Stimulated activated CD8-positive, alpha-beta memory T cell treated with anti-CD3 and anti-CD28 coated beads, Interleukin-12 subunit alpha, Interleukin-12 subunit beta, amount 100 ng/mL, for 24 hours (primary cell): ENCODE measurements around the gene RAB27A.

Experiments used
- DNase-seq: peaks from one replicate; pipeline ENCODE4 v3.0.0-alpha.2; 2020; ENCODE audit errors: extremely low read depth

Gene RAB27A

GRCh38 chr15:55222588-55222987 lies 67.0 kb downstream of the RAB27A start:
- no peak for DNase-seq

GRCh38 chr15:55221090-55222011 lies 68.3 kb downstream of the RAB27A start:
- DNase-seq: no peak

GRCh38 chr15:55220606-55221005 lies 69.0 kb downstream of the RAB27A start:
- DNase-seq: no peak

GRCh38 chr15:55218056-55218455 lies 71.6 kb downstream of the RAB27A start:
- DNase-seq: no peak

GRCh38 chr15:55204464-55204863 lies 85.1 kb downstream of the RAB27A start:
- no peak for DNase-seq

GRCh38 chr15:55202206-55202605 lies 87.4 kb downstream of the RAB27A start:
- DNase-seq: no peak

GRCh38 chr15:55198706-55199105 lies 90.9 kb downstream of the RAB27A start:
- DNase-seq: no peak

- DNase-seq: no peak
These were observed 91.9 kb downstream of the RAB27A start for GRCh38 chr15:55197719-55198118.

GRCh38 chr15:55197362-55197705 lies 92.3 kb downstream of the RAB27A start:
- DNase-seq: no peak

GRCh38 chr15:55196458-55197361 lies 92.9 kb downstream of the RAB27A start, which contains the start of gene RSL24D1:
TSS of gene RSL24D1 (minus strand) at chr15:55196941. CDS start at chr15:55196890, 51 bp downstream.
- peak; percentile 91 for DNase-seq

- no peak for DNase-seq
These were observed 93.6 kb downstream of the RAB27A start for GRCh38 chr15:55195996-55196395.

GRCh38 chr15:55194256-55194655 lies 95.4 kb downstream of the RAB27A start:
- DNase-seq: no peak

- no peak for DNase-seq
These were observed 103.3 kb downstream of the RAB27A start for GRCh38 chr15:55186331-55186730.

- DNase-seq: no peak
These were observed 105.9 kb downstream of the RAB27A start for GRCh38 chr15:55183679-55184078.

GRCh38 chr15:55179141-55179540 lies 110.5 kb downstream of the RAB27A start:
- DNase-seq: no peak

GRCh38 chr15:55170361-55170760 lies 119.3 kb downstream of the RAB27A start:
- no peak for DNase-seq

- no peak for DNase-seq
These were observed 121.2 kb downstream of the RAB27A start for GRCh38 chr15:55168350-55168974.

- no peak for DNase-seq
These were observed 125.3 kb downstream of the RAB27A start for GRCh38 chr15:55164284-55164683.
